Measurements from ENCODE around the gene OXNAD1. TPM values are rescaled to one million over a fixed set of nuclear protein-coding genes. Genes with fewer than 3 reads are reported as not detected.

The OXNAD1 gene
- total RNA-seq, 2 experiments from 2014 or later = 76.8 to 77.1 TPM

DNA sequence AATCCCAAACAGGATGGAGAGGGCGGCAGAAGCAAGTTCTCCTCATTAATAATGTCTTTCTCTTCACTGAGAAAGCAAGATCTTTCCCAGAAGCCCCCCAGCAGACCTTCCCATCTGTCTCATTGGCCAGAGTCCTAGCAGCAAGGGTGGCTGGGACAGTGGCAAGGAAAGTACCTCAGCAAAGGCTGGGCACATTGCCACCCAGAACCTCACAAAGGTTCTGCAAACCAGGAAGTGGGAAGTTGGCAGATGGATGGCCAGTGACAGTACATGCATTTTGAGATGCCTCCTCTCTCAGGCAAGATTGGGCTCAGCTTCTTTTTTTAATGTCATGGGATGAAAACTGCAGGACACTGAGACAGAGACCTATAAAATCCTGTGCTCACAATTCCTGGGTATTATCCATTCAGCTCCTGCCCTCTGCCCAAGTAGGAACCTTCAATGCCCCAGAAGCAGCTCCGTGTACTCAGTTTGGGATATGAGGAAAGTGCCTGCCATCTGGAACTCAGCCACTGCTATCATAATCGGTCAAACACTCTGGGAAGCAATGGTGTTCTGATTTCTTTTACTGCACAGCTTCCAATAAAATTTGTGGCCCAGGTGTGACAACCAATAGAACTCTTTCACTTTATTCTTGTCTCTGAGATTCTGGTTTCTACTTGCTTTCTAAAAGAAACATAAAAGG lies 25.8 kb upstream of the OXNAD1 start:
- H3K27ac Mint-ChIP-seq = no peak overlapping the region
- H3K4me1 Mint-ChIP-seq = peaks cover 11% of the 10 kb centered on the region
- H3K4me3 Mint-ChIP-seq = no peak overlapping the region
- no peak for ATAC-seq (ENCODE audit: low read depth)
- POLR2A ChIA-PET = no interaction called here
- peaks cover 11% of the 10 kb centered on the region for H3K27me3 Mint-ChIP-seq
- H3K36me3 Mint-ChIP-seq = no peaks in the 10 kb centered on the region
- H3K9me3 Mint-ChIP-seq = no peaks in the 10 kb centered on the region
- DNase-seq = no peak

DNA sequence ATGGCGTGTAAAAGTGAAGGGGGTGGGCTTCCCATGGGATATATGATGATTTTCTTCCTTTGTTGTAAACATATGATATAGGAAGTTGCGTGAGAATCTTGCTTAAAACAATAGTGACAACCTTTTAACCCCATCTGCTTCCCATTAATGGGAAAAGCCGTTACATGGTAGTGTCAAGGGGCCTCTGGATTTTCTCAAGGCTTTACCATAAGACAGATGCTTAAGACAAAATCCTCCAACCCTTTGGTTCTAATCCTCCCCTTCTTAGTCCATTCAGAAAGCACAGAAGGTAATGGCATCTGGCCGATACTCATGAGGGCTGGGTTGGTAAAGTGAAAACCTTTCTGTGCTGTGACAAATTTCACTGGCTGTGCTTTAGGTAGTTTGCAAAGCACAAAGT lies 25.2 kb upstream of the OXNAD1 start:
- POLR2A ChIA-PET = no interaction called here
- Mint-ChIP-seq H3K9me3 (no peaks in the 10 kb centered on the region), H3K4me3 (no peak overlapping the region), H3K27me3 (peaks cover 7% of the 10 kb centered on the region), H3K27ac (no peak overlapping the region), H3K36me3 (no peaks in the 10 kb centered on the region), H3K4me1 (peaks cover 11% of the 10 kb centered on the region)
- no peak for ATAC-seq (ENCODE audit: low read depth)
- DNase-seq = no peak

DNA sequence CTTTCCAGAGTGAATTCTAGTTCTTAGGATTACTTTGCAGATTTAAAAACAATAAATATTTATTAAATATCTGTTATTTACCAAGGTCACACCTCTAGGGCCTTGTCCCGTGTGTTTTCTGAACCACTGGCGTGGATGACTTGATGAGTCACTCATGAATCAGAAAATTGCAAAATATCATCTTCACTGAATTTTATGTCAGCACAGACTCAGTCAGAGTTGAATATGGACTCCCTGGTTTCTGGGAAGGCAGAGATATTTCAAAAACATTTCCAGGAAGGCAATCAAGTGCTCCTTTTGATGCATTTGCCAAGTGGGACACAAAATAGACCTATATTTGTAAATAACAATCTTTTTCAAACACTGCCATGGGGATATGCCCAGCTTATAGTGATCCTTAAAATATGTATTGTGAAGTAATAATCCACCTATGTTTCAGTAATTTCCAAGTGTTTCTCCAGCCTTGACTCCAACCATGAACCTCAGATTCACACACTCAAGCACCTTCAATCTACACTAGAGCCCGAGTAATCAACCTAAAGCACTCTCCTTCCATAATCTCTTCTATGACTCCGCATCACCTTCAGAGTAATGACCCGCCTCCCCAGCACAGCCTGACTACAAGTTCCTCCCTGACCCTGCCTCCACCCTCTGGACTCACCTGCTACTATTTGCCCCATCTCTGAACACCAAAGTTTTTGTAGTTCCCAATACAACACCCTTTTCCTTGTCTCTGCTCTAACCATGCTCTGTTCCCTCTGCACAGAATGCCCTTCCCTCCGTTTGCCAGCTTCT lies 24.6 kb upstream of the OXNAD1 start:
- POLR2A ChIA-PET = no interaction called here
- H3K4me1 Mint-ChIP-seq = peaks cover 11% of the 10 kb centered on the region
- no peaks in the 10 kb centered on the region for H3K36me3 Mint-ChIP-seq
- DNase-seq = no peak
- H3K4me3 Mint-ChIP-seq = no peak overlapping the region
- ATAC-seq (ENCODE audit: low read depth) = no peak
- peaks cover 7% of the 10 kb centered on the region for H3K27me3 Mint-ChIP-seq
- no peak overlapping the region for H3K27ac Mint-ChIP-seq
- no peaks in the 10 kb centered on the region for H3K9me3 Mint-ChIP-seq

DNA sequence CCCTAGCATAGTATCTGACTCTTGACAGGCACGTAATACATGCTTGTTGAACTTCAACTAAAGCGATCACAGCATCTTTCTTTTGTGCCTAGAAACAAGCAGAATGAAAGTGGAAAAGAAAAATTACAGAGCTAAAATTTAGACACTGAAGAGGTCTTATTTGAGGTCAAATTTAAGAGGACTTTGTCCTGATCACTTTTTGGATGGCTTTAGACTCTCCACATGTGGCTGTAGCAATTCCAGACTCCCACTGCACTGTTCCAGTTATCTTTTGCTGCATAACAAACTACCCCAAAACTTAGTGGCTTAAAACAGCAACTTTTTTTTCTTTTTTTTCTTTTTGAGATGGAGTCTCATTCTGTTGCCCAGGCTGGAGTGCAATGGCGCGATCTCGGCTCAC lies 23.8 kb upstream of the OXNAD1 start:
- H3K27ac Mint-ChIP-seq = no peak overlapping the region
- POLR2A ChIA-PET = no interaction called here

DNA sequence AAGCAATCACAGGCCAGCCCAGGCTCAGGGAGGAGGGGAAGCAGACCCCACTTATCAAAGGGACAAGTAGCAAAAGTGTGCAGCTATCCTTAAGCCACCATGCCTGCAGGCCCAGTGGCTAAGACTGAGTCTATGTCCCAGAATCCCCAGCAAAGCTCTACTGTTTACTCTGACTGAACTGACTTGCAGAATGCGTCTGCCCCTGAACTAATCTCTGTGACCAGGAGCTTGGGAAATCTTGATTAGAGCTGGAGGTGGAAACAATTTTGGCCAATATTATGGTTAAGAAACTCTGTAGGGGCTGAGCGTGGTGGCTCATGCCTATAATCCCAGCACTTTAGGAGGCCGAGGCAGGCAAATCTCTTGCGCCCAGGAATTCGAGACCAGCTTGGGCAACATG lies 22.8 kb upstream of the OXNAD1 start:
- Mint-ChIP-seq H3K4me3 (no peak overlapping the region), H3K4me1 (peaks cover 16% of the 10 kb centered on the region), H3K36me3 (no peaks in the 10 kb centered on the region), H3K9me3 (no peaks in the 10 kb centered on the region), H3K27me3 (peaks cover 7% of the 10 kb centered on the region), H3K27ac (no peak overlapping the region)
- ATAC-seq (ENCODE audit: low read depth) = no peak
- POLR2A ChIA-PET = no interaction called here
- DNase-seq = no peak

More for the DNA sequence above, 23.8 kb upstream of the OXNAD1 start:
- H3K27me3 Mint-ChIP-seq = peaks cover 7% of the 10 kb centered on the region
- DNase-seq (no peak), ATAC-seq (ENCODE audit: low read depth) (no peak)
- no peaks in the 10 kb centered on the region for H3K9me3 Mint-ChIP-seq
- H3K4me3 Mint-ChIP-seq = no peak overlapping the region
- peaks cover 13% of the 10 kb centered on the region for H3K4me1 Mint-ChIP-seq
- no peaks in the 10 kb centered on the region for H3K36me3 Mint-ChIP-seq

DNA sequence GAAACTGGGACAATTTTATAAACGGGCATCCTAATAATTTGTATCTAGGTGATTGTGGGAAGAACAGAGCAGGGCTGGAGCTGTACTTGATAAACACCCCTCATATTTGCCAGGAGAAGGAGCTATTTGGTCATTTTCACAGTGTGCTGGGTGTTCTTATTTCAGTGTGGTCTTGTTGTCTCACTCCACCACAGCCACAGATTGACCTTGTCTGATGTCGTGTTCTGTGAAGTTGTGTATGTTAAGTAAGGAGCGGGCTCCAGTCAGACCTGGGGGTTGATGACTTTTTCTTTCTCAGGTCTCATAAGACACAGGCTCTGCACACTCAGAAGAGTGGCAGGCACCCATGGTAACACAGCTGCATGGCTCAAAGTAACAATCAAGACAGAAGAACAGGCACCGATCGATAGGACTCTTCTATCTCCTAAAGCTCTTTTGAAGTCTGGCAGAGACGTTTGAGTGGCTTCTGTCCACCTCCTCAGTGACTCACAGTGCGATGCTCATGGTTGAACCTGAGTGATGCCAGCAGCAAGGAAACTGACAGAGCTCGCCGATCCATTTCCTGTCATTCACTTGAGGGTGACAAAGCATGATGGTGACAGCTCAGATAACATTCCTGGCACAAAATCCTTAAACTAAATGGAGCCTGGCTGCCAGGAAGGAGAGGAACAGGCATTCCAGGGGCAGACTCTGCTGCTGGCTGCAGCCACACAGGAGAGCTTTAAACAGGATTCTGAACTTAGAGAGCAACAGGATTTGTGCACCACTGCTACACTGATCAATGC lies 21.1 kb upstream of the OXNAD1 start:
- peaks cover 17% of the 10 kb centered on the region for H3K4me1 Mint-ChIP-seq
- POLR2A ChIA-PET = interaction anchor here (0.6 kb wide), 1 partner anchor 9 kb away, joined by 5 read pairs; no protein-coding TSS in a partner anchor
- H3K27me3 Mint-ChIP-seq = peaks cover 6% of the 10 kb centered on the region
- DNase-seq (no peak), ATAC-seq (ENCODE audit: low read depth) (no peak)
- no peak overlapping the region for H3K27ac Mint-ChIP-seq
- no peaks in the 10 kb centered on the region for H3K9me3 Mint-ChIP-seq
- no peak overlapping the region for H3K4me3 Mint-ChIP-seq
- no peaks in the 10 kb centered on the region for H3K36me3 Mint-ChIP-seq

DNA sequence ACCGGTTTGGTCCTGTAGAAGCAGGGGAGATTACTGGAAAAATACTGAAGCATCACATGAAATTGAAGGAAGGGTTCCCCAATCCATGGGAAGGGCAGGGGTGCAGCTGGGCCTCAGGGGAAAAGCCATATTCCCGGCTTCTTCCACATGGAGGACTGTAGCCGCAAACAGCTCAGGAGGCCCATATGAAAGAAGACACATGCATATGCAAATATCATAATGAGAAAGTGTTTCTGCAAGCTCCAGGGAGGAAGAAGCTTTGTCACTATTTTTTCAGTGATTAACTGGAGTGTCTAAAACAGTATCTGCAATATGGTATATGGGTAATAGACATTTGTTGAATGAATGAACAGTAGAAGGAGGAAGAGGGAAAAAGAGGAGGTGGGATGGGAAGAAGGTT lies 19.4 kb upstream of the OXNAD1 start:
- peaks cover 15% of the 10 kb centered on the region for H3K4me1 Mint-ChIP-seq
- POLR2A ChIA-PET = no interaction called here
- no peak for DNase-seq

DNA sequence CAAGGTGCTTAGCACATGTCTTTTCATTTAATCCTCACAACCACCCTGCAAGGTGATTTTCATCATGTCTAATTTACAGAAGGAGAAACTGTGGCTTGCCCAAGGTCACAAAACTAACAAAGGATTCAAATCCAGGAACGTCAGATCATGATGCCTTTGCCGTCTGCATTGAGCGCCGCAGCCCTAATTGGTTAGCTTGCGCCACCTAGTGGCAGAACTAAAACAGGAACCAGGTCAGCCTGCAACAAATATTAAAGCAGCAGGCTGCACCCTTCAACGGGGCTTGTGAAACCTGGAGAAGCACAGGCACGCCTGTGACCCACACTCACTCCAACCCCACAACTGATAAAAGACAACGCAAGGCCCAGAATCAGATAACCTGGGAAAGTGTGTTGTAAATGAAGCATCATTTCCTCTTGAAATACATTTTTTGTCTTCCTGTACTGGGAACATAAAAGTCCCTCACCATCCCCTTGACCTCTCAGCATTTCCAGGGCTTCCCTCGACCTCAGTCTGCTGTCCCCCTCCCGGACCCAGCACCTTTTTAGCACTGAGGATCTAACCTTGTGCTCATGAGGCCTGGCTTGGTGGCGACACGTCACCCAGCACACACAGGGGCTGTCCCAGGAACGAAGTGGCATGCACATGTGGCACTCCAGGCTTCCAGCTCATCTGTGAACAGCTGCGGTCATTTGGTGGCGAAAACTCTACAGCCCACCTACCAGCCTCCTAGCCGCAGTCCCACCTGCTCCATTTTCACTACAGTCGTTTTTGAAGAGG lies 17.5 kb upstream of the OXNAD1 start:
- peaks cover 7% of the 10 kb centered on the region for H3K27me3 Mint-ChIP-seq
- no peaks in the 10 kb centered on the region for H3K9me3 Mint-ChIP-seq
- peak; percentile 93 for ATAC-seq (ENCODE audit: low read depth)
- H3K36me3 Mint-ChIP-seq = no peaks in the 10 kb centered on the region
- no peak overlapping the region for H3K4me3 Mint-ChIP-seq
- H3K4me1 Mint-ChIP-seq = peaks cover 12% of the 10 kb centered on the region
- peak; percentile 71 for DNase-seq
- POLR2A ChIA-PET = no interaction called here
- no peak overlapping the region for H3K27ac Mint-ChIP-seq

More for the DNA sequence above, 19.4 kb upstream of the OXNAD1 start:
- ATAC-seq (ENCODE audit: low read depth) = no peak
- no peak overlapping the region for H3K4me3 Mint-ChIP-seq
- H3K27me3 Mint-ChIP-seq = peaks cover 7% of the 10 kb centered on the region
- no peaks in the 10 kb centered on the region for H3K9me3 Mint-ChIP-seq
- no peak overlapping the region for H3K27ac Mint-ChIP-seq
- H3K36me3 Mint-ChIP-seq = no peaks in the 10 kb centered on the region

DNA sequence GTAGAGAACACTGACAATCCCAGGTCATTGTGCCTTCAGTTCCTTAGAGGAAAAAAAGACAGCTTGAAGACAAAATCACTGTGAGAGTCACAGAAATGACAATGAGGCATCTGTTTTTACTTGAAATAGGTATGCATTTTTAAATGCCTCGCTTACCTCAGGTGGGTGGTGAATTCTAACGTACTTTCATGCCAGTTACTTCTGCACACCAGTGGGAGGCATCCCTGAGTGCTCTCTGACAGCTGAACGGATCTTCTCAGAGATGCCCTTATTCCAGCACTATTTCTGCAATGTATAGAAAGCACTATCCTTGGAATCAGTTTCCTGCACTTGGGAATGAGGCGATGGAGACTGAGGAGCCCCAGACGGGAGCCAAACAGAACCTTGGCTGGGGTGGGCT lies 16.5 kb upstream of the OXNAD1 start:
- ATAC-seq (ENCODE audit: low read depth) = no peak
- Mint-ChIP-seq H3K9me3 (no peaks in the 10 kb centered on the region), H3K27ac (no peak overlapping the region), H3K4me3 (no peak overlapping the region), H3K4me1 (peaks cover 17% of the 10 kb centered on the region), H3K27me3 (peaks cover 3% of the 10 kb centered on the region), H3K36me3 (no peaks in the 10 kb centered on the region)
- POLR2A ChIA-PET = no interaction called here
- no peak for DNase-seq

DNA sequence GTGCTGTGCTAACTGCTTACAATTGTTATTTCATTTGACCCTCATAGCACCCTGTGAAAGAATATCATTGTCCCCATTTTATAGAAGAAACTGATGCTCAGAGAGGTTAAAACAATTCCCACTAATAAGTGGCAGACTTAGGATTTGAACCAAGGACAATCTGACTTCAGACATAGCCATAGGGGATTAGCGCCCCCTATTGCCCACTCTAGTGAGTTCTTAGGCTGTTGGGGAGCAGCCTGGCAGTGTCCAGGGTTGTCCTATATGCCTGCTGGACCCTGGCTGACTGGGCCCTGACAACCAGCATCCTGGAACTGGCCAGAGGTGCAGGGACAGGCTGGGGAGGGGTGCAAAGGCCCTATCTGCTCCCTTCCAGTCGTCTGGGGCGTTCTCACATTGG lies 15.7 kb upstream of the OXNAD1 start:
- H3K27me3 Mint-ChIP-seq = peaks cover 2% of the 10 kb centered on the region
- no peak overlapping the region for H3K4me3 Mint-ChIP-seq
- H3K27ac Mint-ChIP-seq = no peak overlapping the region
- peaks cover 16% of the 10 kb centered on the region for H3K4me1 Mint-ChIP-seq
- DNase-seq = no peak
- POLR2A ChIA-PET = no interaction called here
- no peaks in the 10 kb centered on the region for H3K9me3 Mint-ChIP-seq
- H3K36me3 Mint-ChIP-seq = no peaks in the 10 kb centered on the region
- no peak for ATAC-seq (ENCODE audit: low read depth)

DNA sequence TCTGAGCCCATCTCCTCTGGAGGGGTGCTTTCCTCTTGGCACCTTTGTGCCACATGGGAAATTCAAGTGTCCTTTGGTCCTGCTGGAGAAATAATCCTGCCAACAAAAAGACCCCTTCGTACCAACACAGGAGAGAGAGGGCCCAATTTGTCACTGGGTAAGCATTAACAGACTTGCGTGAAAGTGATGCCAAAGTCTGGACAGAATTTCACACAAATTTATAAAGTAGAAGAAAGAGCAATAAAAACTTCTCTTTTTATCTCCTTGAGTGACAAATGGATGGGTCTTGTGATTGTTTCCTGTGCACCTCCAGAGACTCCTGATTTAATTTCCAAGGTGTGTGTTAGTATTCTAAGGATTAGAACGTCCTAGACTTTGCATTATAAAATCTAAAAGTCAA lies 15.1 kb upstream of the OXNAD1 start:
- Mint-ChIP-seq H3K4me1 (peaks cover 22% of the 10 kb centered on the region), H3K27me3 (peaks cover 2% of the 10 kb centered on the region), H3K9me3 (no peaks in the 10 kb centered on the region), H3K36me3 (no peaks in the 10 kb centered on the region), H3K27ac (no peak overlapping the region), H3K4me3 (no peak overlapping the region)
- POLR2A ChIA-PET = no interaction called here
- ATAC-seq (ENCODE audit: low read depth) (no peak), DNase-seq (no peak)

DNA sequence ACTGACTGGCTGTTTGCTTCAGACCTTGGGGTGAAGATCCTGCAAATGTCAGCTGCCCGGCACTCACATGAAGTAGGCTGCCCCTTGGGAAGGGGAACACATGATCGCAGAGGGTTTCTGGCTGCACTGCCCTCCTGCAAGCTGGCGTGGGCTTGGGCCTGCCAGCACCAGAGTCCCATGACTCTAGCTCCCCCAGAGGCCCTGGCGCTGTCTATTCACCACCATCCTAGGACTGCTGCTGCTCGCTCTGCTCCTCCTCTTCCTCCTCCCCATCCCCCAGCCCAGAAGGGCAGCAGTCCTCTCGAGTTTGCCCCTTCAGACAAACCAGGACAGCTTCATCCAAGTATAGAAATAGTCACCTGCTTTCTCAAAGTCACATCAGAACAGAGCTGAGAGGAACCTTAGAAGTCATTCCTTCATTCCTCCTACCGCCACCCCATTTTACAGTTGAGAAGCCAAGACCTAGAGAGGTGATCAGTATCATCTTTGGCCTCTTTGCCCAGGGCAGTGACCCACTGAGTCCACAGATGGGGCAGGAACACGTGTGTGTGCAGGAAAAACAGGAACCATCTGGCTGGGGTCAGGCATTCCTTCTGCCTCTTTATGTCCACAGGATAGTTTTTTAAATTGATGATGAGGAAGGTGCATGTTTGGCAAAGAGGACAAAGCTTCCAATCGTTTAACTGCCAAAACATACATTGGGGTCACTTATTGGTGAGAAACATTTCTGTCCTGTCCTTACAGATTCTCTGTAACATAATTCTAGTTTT lies 13.5 kb upstream of the OXNAD1 start:
- peaks cover 25% of the 10 kb centered on the region for H3K4me1 Mint-ChIP-seq
- POLR2A ChIA-PET = interaction anchor here (0.6 kb wide), 1 partner anchor 25 kb away, joined by 3 read pairs; no protein-coding TSS in a partner anchor
- no peak for DNase-seq
- H3K27me3 Mint-ChIP-seq = peaks cover 2% of the 10 kb centered on the region
- no peaks in the 10 kb centered on the region for H3K36me3 Mint-ChIP-seq
- no peak overlapping the region for H3K27ac Mint-ChIP-seq
- no peaks in the 10 kb centered on the region for H3K9me3 Mint-ChIP-seq
- ATAC-seq (ENCODE audit: low read depth) = no peak
- no peak overlapping the region for H3K4me3 Mint-ChIP-seq
